ENCODE results near the gene USP10.

The USP10 gene

DNA sequence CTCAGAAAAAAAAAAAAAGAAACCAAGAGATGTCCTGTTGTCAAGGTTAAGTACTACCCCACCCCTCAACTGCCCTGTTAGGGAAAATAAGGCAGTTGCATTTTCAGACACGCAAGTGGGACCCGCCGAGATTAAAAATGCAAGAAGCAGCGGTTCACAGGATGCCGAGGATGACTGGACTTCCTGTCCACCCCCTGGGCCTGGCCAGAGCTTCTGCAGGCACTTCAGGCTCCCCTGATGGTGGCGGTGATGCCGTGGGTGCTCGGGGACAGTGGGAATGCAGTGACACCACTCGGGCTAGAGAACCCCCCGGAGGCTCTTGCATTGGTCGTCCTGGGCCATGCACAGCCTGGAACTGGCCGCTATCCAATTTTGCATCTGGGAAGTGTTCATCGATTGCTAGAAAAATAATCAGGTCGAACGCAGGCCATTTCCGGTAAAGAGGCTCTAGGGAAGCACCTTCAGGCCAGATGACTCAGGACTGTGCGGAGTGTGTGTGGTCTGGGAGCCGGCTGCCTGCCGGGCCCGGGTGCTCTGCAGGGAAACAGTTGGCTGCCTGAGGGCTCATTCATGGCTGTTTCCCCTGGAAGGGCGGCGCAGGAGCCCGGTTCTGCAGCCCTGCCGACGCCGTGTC, 106.6 kb downstream of the USP10 start:
- peaks cover 0 to 5% of the 10 kb centered on the region in 2 donors for H3K27me3 Mint-ChIP-seq
- peak overlapping the region; percentile 29 to 55 for H3K4me3 Mint-ChIP-seq
- no peak overlapping the region for H3K27ac Mint-ChIP-seq
- no peaks in the 10 kb centered on the region for H3K9me3 Mint-ChIP-seq
- H3K4me1 Mint-ChIP-seq, result peaks cover 9 to 28% of the 10 kb centered on the region in 2 donors
- DNase-seq, result peak; percentile 44
- peak; percentile 85 to 86 for ATAC-seq (replicated peaks)
- no peaks in the 10 kb centered on the region for H3K36me3 Mint-ChIP-seq

DNA sequence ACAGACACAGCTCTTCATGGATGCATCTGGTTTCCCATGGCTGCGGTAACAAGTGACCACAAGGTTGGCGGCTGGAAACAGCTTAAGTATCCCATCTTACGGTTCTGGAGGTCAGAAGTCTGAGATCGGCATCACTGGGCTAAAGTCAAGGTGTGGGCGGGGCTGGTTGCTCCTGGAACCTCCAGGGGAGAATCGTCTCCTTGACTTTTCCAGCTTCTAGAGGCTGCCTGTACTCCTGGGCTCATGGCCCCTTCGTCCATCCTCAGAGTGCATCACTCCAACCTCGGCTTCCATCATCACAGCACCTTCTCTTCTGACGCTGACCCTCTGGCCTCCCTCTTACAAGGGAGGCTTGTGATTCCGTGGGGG, 107.1 kb downstream of the USP10 start:
- DNase-seq (no peak), ATAC-seq (replicated peaks) (no peak)
- no peaks in the 10 kb centered on the region for H3K36me3 Mint-ChIP-seq
- H3K9me3 Mint-ChIP-seq, result no peaks in the 10 kb centered on the region
- H3K27me3 Mint-ChIP-seq, result peaks cover 0 to 5% of the 10 kb centered on the region in 2 donors
- peaks cover 9 to 28% of the 10 kb centered on the region in 2 donors for H3K4me1 Mint-ChIP-seq
- no peak overlapping the region for H3K27ac Mint-ChIP-seq
- no peak overlapping the region for H3K4me3 Mint-ChIP-seq

- Mint-ChIP-seq H3K9me3 (no peaks in the 10 kb centered on the region), H3K27ac (no peak overlapping the region), H3K27me3 (peaks cover under 1 to 5% of the 10 kb centered on the region in 2 donors), H3K36me3 (no peaks in the 10 kb centered on the region), H3K4me1 (peaks cover 9 to 28% of the 10 kb centered on the region in 2 donors), H3K4me3 (no peak overlapping the region)
- DNase-seq, result no peak
- no peak for ATAC-seq (replicated peaks)
Measured at GRCh38 chr16:84807776-84808175, 108.0 kb downstream of the USP10 start.

GRCh38 chr16:84808826-84809225, 109.0 kb downstream of the USP10 start:
- ATAC-seq (replicated peaks), result no peak
- H3K4me3 Mint-ChIP-seq, result no peak overlapping the region
- no peak for DNase-seq
- no peaks in the 10 kb centered on the region for H3K36me3 Mint-ChIP-seq
- H3K27me3 Mint-ChIP-seq, result peaks cover 5 to 8% of the 10 kb centered on the region in 2 donors
- H3K9me3 Mint-ChIP-seq, result no peaks in the 10 kb centered on the region
- no peak overlapping the region for H3K27ac Mint-ChIP-seq
- H3K4me1 Mint-ChIP-seq, result peaks cover 12 to 28% of the 10 kb centered on the region in 2 donors

DNA sequence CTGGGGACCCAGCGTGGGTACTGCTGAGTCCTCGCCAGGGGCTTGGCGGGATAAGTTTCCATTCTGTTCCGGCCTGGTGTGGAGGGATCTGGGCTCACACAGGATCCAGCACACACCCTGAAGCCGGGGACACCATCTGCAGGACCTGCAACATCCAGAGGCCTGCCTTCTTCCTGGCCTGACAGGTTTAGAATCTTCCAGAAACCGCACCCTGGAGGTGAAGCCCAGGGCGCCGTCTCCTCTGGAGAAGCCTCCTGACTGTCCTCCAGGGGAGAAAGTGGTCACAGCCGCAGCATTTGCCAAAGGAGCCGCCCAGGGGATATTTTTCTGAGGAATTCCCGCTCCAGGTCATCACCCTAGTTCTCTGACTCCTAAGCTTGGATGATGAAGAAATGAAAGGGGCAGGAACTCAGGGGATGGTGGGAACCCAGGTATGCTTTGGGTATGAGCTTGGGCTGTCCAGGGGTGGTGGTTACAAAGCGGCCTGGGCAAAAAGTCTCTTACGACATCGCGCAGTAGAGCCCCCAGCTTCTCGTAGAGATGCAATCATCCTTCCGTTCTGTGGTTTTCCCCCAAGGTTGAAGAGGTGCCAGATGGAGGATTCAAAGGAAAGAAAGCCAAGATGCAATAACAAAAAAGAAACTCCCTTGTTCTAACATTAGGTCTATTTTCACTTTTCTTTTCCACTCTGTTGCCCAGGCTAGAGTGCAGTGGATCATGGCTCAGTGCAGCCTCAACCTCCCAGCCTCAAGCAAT, 110.9 kb downstream of the USP10 start:
- DNase-seq, result no peak
- H3K4me3 Mint-ChIP-seq, result peak overlapping the region in 1 of 2 donors; percentile 17
- H3K9me3 Mint-ChIP-seq, result no peaks in the 10 kb centered on the region
- peaks cover 9 to 23% of the 10 kb centered on the region in 2 donors for H3K4me1 Mint-ChIP-seq
- peak; percentile 40 to 56 for ATAC-seq (replicated peaks)
- H3K27me3 Mint-ChIP-seq, result peaks cover 0 to 8% of the 10 kb centered on the region in 2 donors
- peak overlapping the region; percentile 9 for H3K27ac Mint-ChIP-seq
- H3K36me3 Mint-ChIP-seq, result no peaks in the 10 kb centered on the region

GRCh38 chr16:84811529-84811928, 111.7 kb downstream of the USP10 start:
- H3K4me3 Mint-ChIP-seq, result no peak overlapping the region
- no peak for ATAC-seq (replicated peaks)
- H3K27ac Mint-ChIP-seq, result no peak overlapping the region
- no peak for DNase-seq
- H3K36me3 Mint-ChIP-seq, result no peaks in the 10 kb centered on the region
- H3K9me3 Mint-ChIP-seq, result no peaks in the 10 kb centered on the region
- peaks cover 9 to 14% of the 10 kb centered on the region in 2 donors for H3K4me1 Mint-ChIP-seq
- peaks cover 0 to 8% of the 10 kb centered on the region in 2 donors for H3K27me3 Mint-ChIP-seq

GRCh38 chr16:84813141-84813934, 113.5 kb downstream of the USP10 start:
- Mint-ChIP-seq H3K4me1 (peaks cover 6 to 8% of the 10 kb centered on the region in 2 donors), H3K27ac (no peak overlapping the region)

GRCh38 chr16:84815462-84815861, 115.7 kb downstream of the USP10 start:
- no peak for DNase-seq
- H3K9me3 Mint-ChIP-seq, result no peaks in the 10 kb centered on the region
- H3K4me1 Mint-ChIP-seq, result peaks cover 13 to 16% of the 10 kb centered on the region in 2 donors
- no peak for ATAC-seq (replicated peaks)
- peaks cover 19 to 20% of the 10 kb centered on the region in 2 donors for H3K27me3 Mint-ChIP-seq
- H3K36me3 Mint-ChIP-seq, result no peaks in the 10 kb centered on the region
- H3K27ac Mint-ChIP-seq, result no peak overlapping the region
- H3K4me3 Mint-ChIP-seq, result no peak overlapping the region

More at GRCh38 chr16:84813141-84813934, 113.5 kb downstream of the USP10 start:
- Mint-ChIP-seq H3K27me3 (peaks cover 5 to 8% of the 10 kb centered on the region in 2 donors), H3K9me3 (no peaks in the 10 kb centered on the region), H3K4me3 (no peak overlapping the region), H3K36me3 (no peaks in the 10 kb centered on the region)
- ATAC-seq (replicated peaks) (no peak), DNase-seq (no peak)

DNA sequence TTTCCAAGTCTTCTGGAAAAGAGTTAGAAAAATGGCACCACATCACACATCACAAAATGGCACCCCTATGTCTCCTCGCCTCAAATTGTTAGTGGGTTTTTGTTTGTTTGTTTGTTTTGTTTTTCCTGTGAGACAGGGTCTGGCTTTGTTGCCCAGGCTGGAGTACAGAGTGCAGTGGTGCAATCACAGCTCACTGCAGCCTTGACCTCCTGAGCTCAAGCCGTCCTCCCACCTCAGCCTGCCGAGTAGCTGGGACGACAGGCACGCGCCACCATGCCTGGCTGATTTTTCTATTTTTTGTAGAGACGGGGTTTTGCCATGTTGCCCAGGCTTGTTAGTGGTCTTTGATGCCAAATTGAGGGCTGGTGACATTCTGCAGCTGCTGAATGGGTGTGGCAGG, 116.2 kb downstream of the USP10 start:
- Mint-ChIP-seq H3K9me3 (no peaks in the 10 kb centered on the region), H3K27ac (no peak overlapping the region), H3K27me3 (peaks cover 25% of the 10 kb centered on the region in 2 donors), H3K4me1 (peaks cover 11 to 14% of the 10 kb centered on the region in 2 donors), H3K36me3 (no peaks in the 10 kb centered on the region), H3K4me3 (no peak overlapping the region)
- DNase-seq (no peak), ATAC-seq (replicated peaks) (no peak)

DNA sequence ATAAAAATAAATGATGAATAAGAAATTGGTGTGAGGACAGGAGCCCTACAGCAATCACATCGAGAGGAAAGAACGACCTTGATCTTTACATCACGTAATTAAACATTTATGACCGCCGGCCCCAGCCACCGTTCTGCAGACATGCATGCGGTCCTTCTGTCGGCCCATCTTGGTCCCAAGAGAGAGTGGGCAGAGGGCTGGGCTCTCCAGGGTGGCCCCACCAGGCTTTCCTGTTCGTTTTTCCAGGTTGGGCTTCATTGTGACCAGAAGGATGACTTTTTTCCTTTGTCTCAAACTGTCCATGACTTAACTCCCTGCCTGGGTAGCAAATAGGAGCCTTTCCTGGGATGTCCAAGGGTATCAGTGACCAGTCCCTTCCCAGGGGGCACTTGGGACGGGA, 116.7 kb downstream of the USP10 start:
- Mint-ChIP-seq H3K27ac (no peak overlapping the region), H3K4me3 (no peak overlapping the region), H3K36me3 (no peaks in the 10 kb centered on the region), H3K9me3 (no peaks in the 10 kb centered on the region), H3K27me3 (peaks cover 30% of the 10 kb centered on the region in 2 donors), H3K4me1 (peaks cover 11% of the 10 kb centered on the region in 2 donors)
- no peak for ATAC-seq (replicated peaks)
- no peak for DNase-seq

DNA sequence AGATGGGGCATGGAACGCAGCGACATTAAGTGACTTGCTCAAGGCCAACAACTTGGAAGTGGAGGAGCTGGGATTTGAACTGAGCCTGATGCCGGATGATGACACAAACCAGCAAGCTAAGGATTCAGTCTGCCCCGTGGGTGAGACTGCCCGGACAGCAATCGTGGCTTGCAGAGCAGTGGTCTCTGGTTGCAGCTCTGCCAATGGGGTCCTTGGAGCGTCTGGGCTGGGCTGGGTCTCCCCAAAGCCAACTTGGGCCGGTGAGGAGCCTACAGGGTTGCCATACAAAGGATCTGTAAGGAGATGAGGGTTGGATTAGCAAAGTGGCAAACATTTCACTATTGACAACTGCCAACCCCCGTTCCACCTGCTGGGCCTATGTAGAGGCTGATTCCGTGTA, 117.4 kb downstream of the USP10 start:
- Mint-ChIP-seq H3K27ac (no peak overlapping the region), H3K36me3 (no peaks in the 10 kb centered on the region), H3K27me3 (peaks cover 37% of the 10 kb centered on the region in 2 donors), H3K4me3 (no peak overlapping the region), H3K4me1 (peaks cover 11% of the 10 kb centered on the region in 2 donors), H3K9me3 (no peaks in the 10 kb centered on the region)
- ATAC-seq (replicated peaks) (no peak), DNase-seq (no peak)

DNA sequence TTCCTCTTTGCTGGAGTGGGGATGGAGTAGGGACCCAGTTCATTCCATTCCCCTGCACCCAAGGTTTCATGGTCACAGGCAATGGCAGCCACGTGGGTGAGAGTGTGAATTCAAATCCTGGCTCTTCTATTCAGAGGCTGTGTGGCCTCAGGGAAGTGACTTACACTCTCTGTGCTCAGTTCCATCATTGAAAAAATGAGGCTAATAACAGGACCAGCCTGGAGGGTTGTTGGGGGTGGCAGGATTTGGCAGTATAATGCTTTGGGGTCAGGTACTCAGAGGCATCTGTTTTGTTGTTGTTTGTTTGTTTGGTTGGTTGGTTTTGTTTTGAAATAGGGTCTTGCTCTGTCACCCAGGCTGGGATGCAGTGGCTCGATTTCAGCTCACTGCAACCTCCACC, 117.8 kb downstream of the USP10 start:
- H3K27me3 Mint-ChIP-seq, result peaks cover 41% of the 10 kb centered on the region in 2 donors
- DNase-seq (no peak), ATAC-seq (replicated peaks) (no peak)
- H3K4me1 Mint-ChIP-seq, result peaks cover 11% of the 10 kb centered on the region in 2 donors
- H3K27ac Mint-ChIP-seq, result no peak overlapping the region
- H3K36me3 Mint-ChIP-seq, result no peaks in the 10 kb centered on the region
- no peak overlapping the region for H3K4me3 Mint-ChIP-seq
- no peaks in the 10 kb centered on the region for H3K9me3 Mint-ChIP-seq

GRCh38 chr16:84818133-84818532, 118.3 kb downstream of the USP10 start:
- Mint-ChIP-seq H3K36me3 (no peaks in the 10 kb centered on the region), H3K4me1 (peaks cover 8 to 11% of the 10 kb centered on the region in 2 donors), H3K27me3 (peaks cover 42 to 46% of the 10 kb centered on the region in 2 donors), H3K4me3 (no peak overlapping the region), H3K9me3 (no peaks in the 10 kb centered on the region), H3K27ac (no peak overlapping the region)
- no peak for ATAC-seq (replicated peaks)
- DNase-seq, result no peak

- Mint-ChIP-seq H3K27me3 (peaks cover 45 to 53% of the 10 kb centered on the region in 2 donors), H3K4me1 (peaks cover 8 to 11% of the 10 kb centered on the region in 2 donors), H3K27ac (no peak overlapping the region), H3K36me3 (no peaks in the 10 kb centered on the region), H3K4me3 (peak overlapping the region in 1 of 2 donors; percentile 77), H3K9me3 (no peaks in the 10 kb centered on the region)
- DNase-seq (no peak), ATAC-seq (replicated peaks) (peak; percentile 6 to 29)
Measured at GRCh38 chr16:84818989-84819643, 119.3 kb downstream of the USP10 start.
